ENCODE data around the gene MIOS. TPM values are rescaled to one million over a fixed set of nuclear protein-coding genes. Genes with fewer than 3 reads are reported as not detected.
"Not testable (repeated sequence)": the region's sequence is repeated elsewhere in the genome, so short reads cannot be mapped to it uniquely, and the experiment has no call there.

Gene MIOS
- total RNA-seq, 1 experiment from 2014 or later = 65.4 TPM

DNA sequence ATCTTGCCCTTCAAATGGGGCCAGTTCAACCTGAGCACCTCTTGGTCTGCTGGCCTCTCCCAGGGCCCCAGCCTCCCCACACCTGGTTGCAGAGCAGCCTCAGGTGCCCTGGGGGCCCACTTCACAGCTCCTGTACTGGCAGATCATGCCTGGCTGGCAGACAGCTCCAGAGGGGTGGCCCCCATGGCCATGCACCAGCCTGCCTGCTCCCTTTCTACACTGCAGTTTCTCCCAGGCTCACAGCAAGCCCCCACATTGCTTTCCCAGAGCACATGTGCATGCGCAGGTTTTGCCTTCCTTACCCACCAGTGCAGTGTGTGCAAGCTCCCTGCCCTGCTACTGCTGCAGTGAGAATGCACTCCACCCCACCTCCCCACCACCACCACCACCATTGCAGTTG lies 9.8 kb upstream of the MIOS start:
- DNase-seq (ENCODE audit: unreplicated experiment) = no peak
- no peak overlapping the region for H3K27ac Mint-ChIP-seq (ENCODE audit: low read depth, unreplicated experiment)
- BruUV-seq (replicated peaks) = no TSS peak
- H3K36me3 Mint-ChIP-seq (ENCODE audit: insufficient read depth, unreplicated experiment) = peaks cover 5% of the 10 kb centered on the region
- peaks cover 33% of the 10 kb centered on the region for H3K4me1 Mint-ChIP-seq (ENCODE audit: insufficient read depth, unreplicated experiment)
- intact Hi-C loops (cut with micrococcal nuclease) = no loop called here
- TF ChIP-seq CTCF (IDR thresholded peaks at IDR 0.05; ENCODE audit: unreplicated experiment) = no peak
- CTCF ChIA-PET = no interaction called here
- H3K27me3 Mint-ChIP-seq (ENCODE audit: insufficient read depth, unreplicated experiment) = no peaks in the 10 kb centered on the region
- H3K4me3 Mint-ChIP-seq (ENCODE audit: unreplicated experiment) = no peak overlapping the region
- peaks cover 11% of the 10 kb centered on the region for H3K9me3 Mint-ChIP-seq (ENCODE audit: unreplicated experiment)
- POLR2A ChIA-PET = interaction anchor here (1.0 to 9.5 kb wide), 2 partner anchors 9 to 68 kb away, joined by 3 to 235 read pairs; partner anchors contain the start of gene MIOS

GRCh38 chr7:7557252-7557651 lies 9.4 kb upstream of the MIOS start:
- intact Hi-C loops (cut with micrococcal nuclease) = no loop called here

DNA sequence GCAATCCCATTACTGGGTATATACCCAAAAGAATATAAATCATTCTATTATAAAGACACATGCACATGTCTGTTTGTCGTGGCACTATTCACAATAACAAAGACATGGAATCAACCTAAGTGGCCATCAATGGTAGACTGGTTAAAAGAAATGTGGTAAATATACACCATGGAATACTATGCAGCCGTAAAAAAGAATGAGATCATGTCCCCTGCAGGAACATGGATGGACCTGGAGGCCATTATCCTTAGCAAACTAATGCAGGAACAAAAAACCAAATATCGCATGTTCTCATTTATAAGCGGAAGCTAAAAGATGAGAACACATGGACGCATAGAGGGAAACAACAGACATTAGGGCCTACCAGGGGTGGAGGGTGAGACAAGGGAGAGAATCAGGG lies 5.1 kb upstream of the MIOS start:
- H3K4me1 Mint-ChIP-seq (ENCODE audit: insufficient read depth, unreplicated experiment); H3K36me3 Mint-ChIP-seq (ENCODE audit: insufficient read depth, unreplicated experiment); H3K27me3 Mint-ChIP-seq (ENCODE audit: insufficient read depth, unreplicated experiment); BruUV-seq (replicated peaks); H3K27ac Mint-ChIP-seq (ENCODE audit: low read depth, unreplicated experiment); CTCF ChIA-PET; H3K4me3 Mint-ChIP-seq (ENCODE audit: unreplicated experiment); DNase-seq (ENCODE audit: unreplicated experiment): not testable (repeated sequence)
- POLR2A ChIA-PET = interaction anchor here (0.9 to 8.1 kb wide), 4 partner anchors 9 to 122 kb away, joined by 4 to 235 read pairs (median 22); partner anchors contain the start of gene UMAD1
- intact Hi-C loops (cut with micrococcal nuclease) = loop anchor here (10.0 kb wide), 1 partner anchor 403 kb away; the partner anchor contains the start of gene GLCCI1
- peaks cover 11% of the 10 kb centered on the region for H3K9me3 Mint-ChIP-seq (ENCODE audit: unreplicated experiment)

More at GRCh38 chr7:7557252-7557651, 9.4 kb upstream of the MIOS start:
- POLR2A ChIA-PET = interaction anchor here (1.0 kb wide), 1 partner anchor 68 kb away, joined by 3 read pairs; no protein-coding TSS in a partner anchor
- TF ChIP-seq CTCF (IDR thresholded peaks at IDR 0.05; ENCODE audit: unreplicated experiment) = no peak
- no peak overlapping the region for H3K27ac Mint-ChIP-seq (ENCODE audit: low read depth, unreplicated experiment)
- BruUV-seq (replicated peaks) = no TSS peak
- peaks cover 29% of the 10 kb centered on the region for H3K4me1 Mint-ChIP-seq (ENCODE audit: insufficient read depth, unreplicated experiment)
- peaks cover 5% of the 10 kb centered on the region for H3K36me3 Mint-ChIP-seq (ENCODE audit: insufficient read depth, unreplicated experiment)
- CTCF ChIA-PET = no interaction called here
- no peaks in the 10 kb centered on the region for H3K27me3 Mint-ChIP-seq (ENCODE audit: insufficient read depth, unreplicated experiment)
- peaks cover 11% of the 10 kb centered on the region for H3K9me3 Mint-ChIP-seq (ENCODE audit: unreplicated experiment)
- no peak overlapping the region for H3K4me3 Mint-ChIP-seq (ENCODE audit: unreplicated experiment)
- DNase-seq (ENCODE audit: unreplicated experiment) = no peak

DNA sequence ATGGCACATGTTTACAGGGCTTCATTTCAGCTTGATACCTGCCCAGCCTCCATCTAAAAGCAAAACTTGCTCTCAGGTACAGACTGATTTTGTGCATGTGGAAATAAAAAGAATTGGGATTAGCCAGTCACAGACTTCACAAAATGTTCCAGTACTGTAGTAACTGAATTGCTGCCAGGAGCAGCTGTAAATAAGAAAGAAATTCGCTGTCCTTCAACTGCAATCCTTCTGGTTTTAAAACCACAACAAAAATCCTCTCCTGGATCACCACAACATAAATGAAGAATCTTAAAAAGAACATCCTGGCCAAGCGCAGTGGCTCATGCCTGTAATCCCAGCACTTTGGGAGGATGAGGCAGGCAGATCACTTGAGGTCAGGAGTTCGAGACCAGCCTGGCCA lies 3.9 kb upstream of the MIOS start:
- Mint-ChIP-seq H3K4me1 (ENCODE audit: insufficient read depth, unreplicated experiment) (no peaks in the 10 kb centered on the region), H3K36me3 (ENCODE audit: insufficient read depth, unreplicated experiment) (peaks cover 5% of the 10 kb centered on the region), H3K9me3 (ENCODE audit: unreplicated experiment) (peaks cover 11% of the 10 kb centered on the region), H3K4me3 (ENCODE audit: unreplicated experiment) (peak overlapping the region; percentile 37), H3K27me3 (ENCODE audit: insufficient read depth, unreplicated experiment) (no peaks in the 10 kb centered on the region), H3K27ac (ENCODE audit: low read depth, unreplicated experiment) (no peak overlapping the region)
- DNase-seq (ENCODE audit: unreplicated experiment) = no peak
- no TSS peak for BruUV-seq (replicated peaks)
- POLR2A ChIA-PET = interaction anchor here (0.8 to 8.1 kb wide), 8 partner anchors 10 to 463 kb away, joined by 3 to 235 read pairs (median 4); partner anchors contain the start of genes C1GALT1 and UMAD1
- intact Hi-C loops (cut with micrococcal nuclease) = loop anchor here (10.0 kb wide), 1 partner anchor 402 kb away; the partner anchor contains the start of gene GLCCI1
- CTCF ChIA-PET = no interaction called here
- TF ChIP-seq CTCF (IDR thresholded peaks at IDR 0.05; ENCODE audit: unreplicated experiment) = no peak

All from MCF 10A (cell line).